Embryonic facial prominence (tissue), 1 donor: ENCODE data around the gene ITIH5.

Source experiments
- DNase-seq: peaks from one replicate; pipeline ENCODE4 v3.0.0-alpha.2; 2016; ENCODE audit errors: extremely low spot score

Gene ITIH5

GRCh38 chr10:7520507-7521485, 146.0 kb downstream of the ITIH5 start:
- DNase-seq: no peak

DNA sequence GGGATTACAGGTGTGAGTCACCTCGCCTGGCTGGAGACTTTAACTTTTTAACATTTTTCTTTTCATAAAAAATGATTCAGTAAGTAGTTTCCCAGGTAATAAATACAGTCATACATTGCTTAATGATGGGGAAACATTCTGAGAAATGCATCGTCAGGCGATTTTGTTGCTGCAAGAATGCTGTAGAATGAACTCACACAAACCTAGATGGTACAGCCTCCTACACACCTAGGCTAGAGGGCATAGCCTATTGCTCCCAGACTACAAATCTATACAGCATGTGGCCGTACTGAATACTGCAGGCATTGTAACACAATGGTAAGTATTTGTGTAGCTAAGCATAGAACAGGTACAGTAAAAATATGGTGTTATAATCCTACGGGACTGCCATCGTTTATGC, 147.4 kb downstream of the ITIH5 start:
- DNase-seq: no peak

DNA sequence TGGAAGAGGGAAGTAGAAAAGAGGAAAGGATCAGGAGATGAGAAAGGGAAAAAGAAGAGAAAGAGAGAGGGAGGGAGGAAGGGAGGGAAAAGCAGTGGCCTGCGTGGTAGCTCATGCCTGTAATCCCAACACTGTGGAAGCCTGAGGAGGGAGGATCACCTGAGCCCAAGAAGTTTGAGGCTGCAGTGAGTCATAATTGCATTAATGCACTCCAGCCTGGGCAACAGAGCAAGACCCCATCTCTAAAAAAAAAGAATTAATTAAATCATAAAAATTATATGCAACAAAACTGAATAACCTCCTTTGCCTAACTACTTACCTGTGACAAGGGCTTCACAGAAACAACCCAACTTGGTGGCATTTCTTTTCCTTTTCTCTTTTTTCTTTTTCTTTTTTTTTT, 148.1 kb downstream of the ITIH5 start:
- no peak for DNase-seq

DNA sequence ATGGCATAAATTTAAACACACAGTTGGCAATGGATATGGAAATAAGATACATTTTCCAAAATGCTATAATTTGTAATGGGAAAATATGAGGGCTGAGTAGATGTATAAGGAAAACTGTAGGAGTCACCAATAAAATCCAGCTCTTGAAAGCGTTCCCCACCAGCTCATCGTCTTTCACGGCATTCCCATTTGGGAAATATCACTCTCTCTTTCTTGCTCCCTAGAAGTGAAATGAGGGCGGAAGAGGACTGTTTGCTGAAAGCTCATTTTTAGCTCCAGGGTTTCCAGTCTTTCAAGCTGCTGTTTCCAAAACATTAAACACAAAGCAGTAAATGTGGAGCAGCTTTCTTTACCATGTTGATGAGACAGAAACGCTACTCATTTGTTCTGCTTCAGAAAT, 151.3 kb downstream of the ITIH5 start:
- DNase-seq: peak; percentile 67

- DNase-seq: no peak
Observed at GRCh38 chr10:7513936-7514335, 152.8 kb downstream of the ITIH5 start.

GRCh38 chr10:7513455-7513854, 153.3 kb downstream of the ITIH5 start:
- no peak for DNase-seq

DNA sequence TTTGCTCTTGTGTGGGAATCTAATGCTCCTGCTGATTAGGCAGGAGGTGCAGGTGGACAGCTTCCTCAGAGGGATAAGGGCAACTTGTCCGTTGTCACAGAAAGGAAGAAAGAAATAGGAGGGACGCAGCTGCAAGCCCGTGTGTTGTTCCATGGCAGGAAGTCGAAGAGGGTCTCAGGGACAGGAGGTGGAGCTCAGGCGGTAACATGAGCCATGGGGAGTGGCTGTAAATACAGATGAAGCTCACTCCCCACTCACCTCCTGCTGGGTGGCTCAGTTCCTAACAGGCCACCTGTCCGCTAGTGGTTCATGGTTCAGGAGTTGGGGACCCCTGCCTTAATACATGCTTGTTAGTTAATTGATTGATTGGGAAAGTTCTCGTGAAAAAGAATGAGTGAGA, 154.3 kb downstream of the ITIH5 start:
- no peak for DNase-seq

- DNase-seq: no peak
Observed at GRCh38 chr10:7511612-7512011, 155.2 kb downstream of the ITIH5 start.
